ENCODE data around the gene VIPR2.
"Not testable (repeated sequence)": the region's sequence is repeated elsewhere in the genome, so short reads cannot be mapped to it uniquely, and the experiment has no call there.

The VIPR2 gene

DNA sequence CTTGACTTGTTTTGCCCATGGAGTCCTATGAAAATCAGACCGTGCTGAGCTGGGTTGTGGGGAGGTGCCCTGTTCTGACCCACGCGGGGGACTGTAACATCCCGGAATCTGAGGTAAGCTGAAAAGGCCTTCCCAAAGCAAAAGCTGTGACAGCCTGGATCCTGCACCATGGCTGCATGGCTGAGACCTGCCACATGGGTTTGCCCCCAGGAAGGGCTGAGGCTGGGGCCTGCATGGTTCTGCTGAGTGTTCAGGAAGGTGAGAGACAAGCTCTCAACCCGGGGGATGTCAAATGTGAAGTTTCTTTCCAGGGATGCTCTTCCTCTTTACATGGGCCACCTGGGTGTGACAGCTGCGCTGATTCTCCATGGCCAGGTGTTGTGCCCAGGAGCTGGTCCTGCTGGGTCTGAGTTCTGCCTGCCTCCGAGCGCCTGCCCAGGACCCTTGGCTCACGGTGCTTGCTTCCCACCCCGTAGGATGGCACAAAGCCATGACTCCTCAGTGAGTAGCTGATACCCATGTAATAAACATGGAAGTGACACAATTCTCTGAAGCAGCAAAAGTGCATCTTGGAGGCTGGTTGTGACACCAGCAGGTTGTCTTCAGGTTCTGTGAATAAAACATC lies 58.3 kb downstream of the VIPR2 start:
- no peak for DNase-seq

DNA sequence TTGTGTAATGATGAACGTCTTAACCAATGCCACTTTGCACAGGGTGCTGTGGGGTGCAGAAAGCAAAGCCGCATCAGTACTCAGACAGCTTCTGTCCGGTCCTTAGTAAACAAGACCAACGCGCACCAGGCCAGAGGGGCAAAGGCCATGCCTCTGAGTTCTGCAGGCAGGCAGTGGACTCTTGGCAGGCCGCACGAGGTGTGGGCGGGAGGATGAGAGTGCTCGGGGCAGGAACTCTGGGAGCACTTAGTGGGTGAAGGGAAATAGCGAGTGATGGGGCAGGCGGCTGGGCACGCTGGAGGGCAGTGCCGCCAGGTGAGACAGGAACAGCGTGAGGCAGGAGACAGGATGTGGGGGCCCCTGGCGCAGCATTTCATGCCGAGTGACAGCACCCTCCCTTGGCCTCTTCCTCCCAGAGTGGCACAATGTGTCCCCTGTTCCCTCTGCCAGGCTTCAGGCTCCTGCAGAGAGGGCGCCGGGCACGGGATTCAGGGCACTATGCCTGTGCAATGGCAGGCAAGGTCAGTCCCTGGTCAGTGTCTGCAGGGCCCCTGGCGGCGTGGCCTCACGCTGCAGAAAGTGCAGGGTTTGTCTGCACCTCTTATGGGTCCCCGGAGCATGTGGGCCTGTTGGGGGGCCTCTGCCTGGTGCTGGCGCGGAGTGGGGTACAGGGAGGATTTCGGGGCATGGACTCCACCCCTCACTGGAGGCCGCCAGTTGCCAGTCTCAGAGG lies 60.4 kb downstream of the VIPR2 start:
- DNase-seq, result no peak

DNA sequence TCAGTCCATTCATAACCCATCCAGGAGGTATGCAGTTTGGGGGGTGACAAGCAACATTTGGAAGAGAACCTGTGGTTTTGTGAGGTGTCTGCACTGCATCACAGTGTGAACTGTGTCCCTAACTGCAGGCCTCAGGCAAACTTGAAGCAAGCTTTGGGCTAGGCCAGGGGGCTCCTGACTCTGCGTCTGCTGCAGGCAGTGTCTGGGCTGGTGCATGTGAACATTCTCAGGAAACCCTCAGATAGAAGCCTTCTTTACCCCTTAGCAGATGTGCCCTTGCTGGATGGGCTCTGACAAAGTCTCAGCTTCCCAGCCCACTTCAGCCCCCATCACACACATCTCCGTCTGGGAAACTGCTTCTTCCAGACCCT lies 61.0 kb downstream of the VIPR2 start:
- DNase-seq, result no peak

DNA sequence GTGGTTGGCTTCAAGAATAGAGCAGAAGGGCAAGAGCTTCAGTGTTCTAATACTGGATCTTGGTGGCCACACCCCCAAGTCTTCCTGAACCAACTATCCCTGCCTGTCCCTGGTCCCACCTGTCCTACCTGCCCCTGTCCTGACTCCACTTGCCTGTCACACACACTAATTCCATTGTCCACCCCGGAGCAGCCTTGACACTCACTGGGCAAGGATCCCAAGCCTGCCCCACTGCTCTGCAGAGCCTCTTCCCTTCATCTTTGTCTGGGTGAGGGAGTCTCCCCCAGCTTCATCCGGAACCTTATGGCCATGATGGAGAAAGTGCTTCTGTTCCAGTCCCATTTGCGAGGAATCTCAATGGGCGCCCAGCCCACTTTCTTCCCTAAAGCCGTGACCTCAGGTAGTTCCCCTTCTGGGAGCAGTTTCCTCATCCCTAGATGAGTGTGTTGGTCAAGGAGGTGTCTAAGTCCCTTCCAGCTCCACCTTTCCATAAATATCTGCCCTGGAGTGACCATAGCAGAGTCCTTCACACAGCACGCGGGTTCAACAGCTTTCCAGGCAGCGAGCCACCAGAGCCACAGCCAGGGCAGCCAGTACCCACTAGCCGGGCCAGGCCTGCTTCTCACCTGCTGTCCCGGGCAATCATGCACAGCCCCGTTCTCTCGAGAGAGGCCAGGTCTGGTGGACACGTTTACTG lies 61.5 kb downstream of the VIPR2 start:
- no peak for DNase-seq

DNA sequence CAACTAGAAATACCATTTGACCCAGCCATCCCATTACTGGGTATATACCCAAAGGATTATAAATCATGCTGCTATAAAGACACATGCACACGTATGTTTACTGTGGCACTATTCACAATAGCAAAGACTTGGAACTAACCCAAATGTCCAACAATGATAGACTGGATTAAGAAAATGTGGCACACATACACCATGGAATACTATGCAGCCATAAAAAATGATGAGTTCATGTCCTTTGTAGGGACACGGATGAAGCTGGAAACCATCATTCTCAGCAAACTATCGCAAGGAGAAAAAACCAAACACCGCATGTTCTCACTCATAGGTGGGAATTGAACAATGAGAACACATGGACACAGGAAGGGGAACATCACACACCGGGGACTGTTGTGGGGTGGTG lies 62.6 kb downstream of the VIPR2 start:
- not testable (repeated sequence) for DNase-seq

DNA sequence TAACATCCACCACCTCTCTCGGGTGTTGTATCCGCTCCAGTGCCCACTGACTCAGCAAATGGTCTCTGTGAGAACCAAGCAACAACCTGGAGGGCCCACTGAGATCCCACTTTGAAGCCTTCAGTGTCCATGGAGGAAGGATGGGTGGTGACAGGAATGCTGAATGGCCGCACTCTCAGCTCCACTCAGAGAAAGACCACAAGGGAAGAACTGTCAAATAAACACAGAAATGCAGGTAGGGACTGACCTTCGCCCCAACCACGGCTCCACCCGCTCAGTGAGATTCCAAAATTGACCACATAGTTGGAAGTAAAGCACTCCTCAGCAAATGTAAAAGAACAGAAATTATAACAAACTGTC lies 65.8 kb downstream of the VIPR2 start:
- DNase-seq, result no peak

DNA sequence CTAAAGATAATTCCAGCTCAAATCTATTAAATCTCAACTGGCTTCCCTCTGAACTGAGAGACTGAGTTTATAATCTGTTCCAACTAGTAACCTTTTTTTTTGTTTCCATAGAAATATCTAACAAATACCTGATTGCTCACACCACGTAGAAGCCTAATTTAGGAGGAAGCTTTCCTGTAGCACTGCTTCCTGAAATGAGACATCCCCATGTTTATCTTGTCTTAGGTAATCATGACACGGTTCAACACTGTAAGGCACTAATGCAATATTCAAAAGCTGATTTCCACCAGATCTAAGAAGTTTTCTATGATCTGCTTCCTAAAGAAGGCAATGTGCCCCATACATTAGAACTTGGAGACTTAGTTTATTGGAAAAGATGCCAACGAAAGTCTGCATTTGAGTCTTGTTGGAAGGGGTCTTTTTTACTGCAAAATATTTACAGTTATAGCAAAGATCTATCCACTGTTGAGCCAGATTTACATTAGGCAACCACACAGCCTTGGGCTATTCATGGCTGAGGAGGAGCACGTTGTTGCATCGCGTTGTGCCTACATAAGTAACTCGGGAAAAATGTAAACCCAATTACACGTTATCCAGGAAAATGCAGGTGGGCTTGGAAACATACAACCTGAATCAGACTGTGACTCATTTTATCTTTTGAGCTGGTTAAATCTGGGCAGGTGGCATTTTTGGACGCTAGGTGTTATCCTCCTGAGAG lies 66.3 kb downstream of the VIPR2 start:
- DNase-seq, result no peak

DNA sequence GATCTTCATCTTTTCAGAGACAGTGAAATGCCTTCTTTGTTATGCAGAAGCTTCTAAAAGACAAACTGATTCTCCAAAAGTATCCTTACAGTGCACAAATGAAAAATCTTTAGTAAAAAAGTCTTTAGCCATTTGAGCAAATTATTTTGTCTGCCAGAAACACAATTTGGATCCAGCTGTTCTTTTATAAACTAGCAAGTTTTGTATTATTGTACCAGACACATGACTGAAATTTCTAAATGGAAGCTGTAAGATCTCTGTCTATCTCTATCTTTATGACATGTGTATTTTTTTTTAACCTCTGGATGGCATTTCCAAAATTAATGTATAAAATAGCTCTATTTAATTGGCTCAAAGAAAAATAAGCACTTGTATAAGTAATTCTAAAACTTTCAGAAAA lies 68.3 kb downstream of the VIPR2 start:
- DNase-seq, result no peak

DNA sequence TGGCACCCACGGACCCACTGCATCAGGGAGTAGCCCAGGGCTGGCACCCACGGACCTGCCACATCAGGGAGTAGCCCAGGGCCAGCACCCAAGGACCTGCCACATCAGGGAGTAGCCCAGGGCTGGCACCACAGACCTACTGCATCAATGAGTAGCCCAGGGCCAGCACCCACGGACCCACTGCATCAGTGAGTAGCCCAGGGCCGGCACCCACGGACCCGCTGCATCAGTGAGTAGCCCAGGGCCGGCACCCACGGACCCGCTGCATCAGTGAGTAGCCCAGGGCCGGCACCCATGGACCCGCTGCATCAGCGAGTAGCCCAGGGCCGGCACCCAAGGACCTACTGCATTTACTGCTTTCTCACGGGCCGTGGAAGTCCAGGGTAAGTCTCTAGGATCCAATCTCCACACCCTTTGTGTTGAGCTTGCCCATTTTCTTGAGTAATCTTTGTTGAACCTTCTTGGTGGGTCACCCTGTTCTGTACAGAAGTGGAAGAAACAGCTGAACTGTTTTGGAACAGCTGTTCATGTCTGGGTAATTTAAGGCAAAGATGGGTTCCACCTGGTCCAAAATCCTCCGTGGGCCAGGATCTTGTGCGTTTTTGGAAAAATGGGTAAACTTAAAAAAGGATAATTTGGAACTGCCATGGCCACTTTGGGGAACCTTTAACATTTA lies 69.0 kb downstream of the VIPR2 start:
- no peak for DNase-seq

DNA sequence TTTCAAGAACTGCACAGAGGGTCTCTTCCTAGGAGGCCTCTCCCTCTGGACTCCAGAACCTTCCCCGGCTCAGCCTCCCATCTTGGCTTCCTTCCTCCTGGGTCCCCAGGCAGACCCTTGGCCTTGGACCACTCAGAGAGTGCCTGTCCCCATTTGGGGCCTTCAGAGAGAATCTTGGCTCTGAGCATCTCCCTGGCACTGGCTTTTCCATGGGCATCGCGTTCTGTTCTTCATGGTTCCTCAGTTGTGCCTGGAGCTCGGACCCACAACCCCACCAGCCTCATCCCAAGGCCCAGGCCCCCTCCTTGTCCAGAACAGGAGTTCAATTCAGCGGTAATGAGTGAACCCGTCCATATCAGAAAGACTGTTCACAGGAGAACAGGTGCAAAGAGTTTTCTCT lies 73.4 kb downstream of the VIPR2 start:
- DNase-seq, result no peak

DNA sequence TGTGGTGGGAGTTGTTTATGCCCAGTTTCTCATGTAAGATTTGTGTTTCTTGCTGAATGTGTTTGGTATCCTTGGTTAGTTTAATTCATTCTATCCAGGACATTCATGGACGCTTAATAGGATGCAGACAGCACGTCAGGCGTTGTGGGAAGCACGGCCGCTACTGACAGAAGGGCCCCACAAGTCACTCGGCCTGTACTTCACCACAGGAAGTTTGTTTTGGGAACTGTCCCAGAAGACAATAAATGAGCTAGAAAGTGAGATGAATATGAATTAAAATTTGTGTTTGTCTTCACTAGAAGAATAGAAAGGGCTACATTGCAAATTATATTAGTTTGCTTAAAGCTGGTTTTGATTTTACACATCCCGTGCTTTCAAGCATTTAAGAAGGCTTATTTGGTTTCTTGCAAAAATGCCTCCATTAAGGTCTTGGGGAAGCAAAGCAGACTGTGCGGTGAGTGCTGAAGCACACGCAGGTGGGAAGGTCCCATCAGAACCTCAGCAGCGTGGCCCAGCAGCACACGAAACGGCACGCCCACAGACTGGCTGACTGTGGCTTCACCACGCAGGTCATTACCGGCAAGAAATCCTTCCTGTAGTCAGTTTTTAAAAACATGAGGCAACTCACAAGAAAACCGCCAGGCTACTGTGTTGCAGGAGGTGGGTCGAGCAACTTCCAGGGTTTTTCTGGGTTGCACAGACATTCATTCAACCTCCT lies 74.1 kb downstream of the VIPR2 start:
- DNase-seq, result peak; percentile 15 to 23

DNA sequence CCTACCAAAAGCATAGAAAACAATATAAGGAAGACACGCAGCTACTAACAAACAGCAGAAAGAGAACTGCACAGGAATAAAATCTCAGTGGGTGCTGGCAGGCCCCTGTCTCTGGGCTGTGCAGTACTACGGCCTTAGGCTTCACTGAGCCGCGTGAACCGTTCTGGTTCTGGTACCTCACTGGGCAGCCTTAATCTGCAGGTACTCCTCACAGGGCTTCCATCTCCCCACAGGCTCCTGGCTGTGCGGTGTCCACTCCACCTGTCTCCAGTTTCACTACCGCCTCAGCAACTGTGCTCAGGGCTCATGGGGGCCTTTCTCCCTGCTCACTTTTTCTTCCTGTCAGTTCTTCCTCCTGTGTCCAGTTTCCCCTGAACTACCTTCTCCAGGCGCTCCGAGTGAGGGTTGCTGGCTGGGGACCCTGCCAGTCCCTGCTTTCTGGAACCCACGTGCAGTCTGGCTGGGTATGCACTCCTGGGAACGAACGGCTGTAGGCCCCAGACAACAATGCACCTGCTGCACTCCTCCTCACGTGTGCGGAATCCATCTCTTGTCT lies 75.7 kb downstream of the VIPR2 start:
- DNase-seq, result no peak

DNA sequence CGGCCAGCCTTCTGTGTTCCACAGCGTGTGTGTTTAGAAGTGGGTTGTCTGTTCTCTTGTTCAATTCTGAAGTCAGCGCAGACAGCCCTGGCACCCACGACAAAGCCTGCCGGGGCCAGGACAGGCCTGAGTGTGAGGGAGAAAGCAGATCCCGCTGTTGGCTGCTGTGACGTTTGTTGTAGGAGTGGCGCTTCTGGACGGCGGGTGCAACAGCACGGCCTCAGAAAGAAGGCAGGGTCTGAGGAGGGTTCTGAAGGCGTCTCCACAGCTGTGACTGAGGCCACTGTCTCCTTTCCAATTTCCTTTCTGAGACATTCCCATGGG lies 76.2 kb downstream of the VIPR2 start:
- DNase-seq, result no peak

DNA sequence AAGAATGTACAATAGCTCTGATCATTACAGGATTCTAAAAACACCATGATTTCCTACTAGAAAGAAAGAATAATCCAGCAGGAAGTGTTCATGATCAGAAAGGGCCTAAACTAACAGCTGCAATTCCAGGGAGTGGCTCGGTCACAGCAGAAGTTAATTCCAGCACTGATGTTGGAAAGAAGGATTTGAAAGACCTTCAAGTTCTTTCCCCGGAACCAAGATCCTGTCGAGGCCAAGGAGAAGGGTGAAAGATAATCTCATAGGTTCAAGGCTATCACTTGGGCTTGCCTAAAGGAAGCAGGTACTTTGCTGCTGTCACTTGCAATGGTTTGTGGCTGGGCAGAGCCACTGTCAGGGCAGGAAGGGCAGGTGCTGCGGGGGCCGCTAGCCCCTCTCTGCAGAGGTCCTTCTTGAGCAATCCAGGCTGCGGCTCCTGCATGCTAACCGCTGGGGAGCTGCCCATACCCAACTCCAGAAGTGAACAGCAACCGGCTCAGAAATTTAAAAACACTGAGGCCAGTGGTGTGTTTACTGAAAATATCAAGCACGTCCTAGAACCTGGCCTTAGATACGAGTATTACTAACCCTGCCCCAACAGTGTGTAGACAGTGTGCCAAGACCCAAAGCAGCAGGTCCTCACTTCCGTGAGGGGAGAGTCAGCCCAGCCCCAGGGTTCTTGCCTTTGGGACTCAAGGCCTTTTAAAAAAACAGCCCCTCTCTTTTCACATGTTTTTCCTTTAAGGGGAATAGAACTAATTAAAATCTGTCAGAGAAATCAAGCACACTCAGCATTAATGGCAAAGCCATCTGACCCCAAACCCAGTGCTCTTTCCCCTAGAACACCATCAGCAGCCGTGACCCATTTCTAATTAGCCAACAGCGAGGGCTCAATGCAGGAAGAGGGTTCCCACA lies 76.8 kb downstream of the VIPR2 start:
- no peak for DNase-seq

DNA sequence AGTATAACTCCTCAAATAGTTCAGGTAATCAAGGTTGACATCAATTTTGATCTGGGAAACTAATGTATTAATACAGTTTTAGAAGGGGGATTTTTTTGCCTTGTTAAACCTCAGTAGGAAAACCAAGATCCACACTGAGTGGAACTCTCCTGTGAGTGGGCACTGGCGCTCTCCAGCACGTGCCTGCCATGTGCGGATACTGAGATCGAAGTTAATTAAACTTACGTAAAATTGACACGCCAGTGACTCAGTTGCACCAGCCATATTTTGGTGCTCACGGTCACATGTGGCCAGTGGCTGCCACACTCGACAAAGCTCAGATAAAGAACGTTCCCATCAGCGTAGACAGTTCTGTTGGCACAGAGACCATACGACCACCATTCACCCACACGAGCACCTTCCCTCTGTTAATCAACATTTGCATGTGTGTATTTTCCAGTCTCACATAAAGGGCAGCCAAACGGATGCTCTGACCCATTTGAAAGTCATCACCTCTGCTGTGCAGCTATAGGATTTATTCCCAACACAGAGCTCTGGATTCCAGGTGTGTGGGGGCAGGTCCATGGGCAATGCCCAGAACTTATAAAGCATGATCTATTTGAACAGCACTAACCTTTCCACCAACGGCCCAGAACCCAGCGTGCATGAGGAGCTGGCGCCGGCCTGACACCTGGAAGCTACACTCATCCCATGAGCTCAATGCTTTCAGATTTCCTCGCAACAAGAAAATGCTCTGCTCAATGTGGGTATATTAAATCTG lies 77.7 kb downstream of the VIPR2 start:
- no peak for DNase-seq

DNA sequence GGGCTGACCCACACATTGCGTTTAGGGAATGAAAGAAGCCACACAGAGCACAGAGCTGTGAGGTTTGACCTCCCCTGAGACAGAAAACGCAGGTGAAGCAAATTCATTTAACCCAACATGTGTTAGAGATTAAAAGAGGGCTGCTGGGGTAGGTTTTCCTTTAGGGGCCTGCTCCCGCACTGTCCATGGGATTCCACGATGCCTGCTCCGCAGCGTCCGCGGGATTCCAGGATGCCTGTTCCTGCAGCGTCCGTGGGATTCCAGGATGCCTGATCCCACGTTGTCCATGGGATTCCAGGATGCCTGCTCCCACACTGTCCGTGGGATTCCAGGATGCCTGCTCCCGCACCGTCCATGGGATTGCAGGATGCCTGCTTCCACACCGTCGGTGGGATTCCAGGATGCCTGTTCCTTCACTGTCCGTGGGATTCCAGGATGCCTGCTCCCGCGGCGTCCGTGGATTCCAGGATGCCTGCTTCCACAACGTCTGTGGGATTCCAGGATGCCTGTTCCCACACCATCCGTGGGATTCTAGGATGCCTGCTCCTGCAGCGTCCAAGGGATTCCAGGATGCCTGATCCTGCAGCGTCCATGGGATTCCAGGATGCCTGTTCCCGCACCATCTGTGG lies 78.7 kb downstream of the VIPR2 start:
- no peak for DNase-seq

DNA sequence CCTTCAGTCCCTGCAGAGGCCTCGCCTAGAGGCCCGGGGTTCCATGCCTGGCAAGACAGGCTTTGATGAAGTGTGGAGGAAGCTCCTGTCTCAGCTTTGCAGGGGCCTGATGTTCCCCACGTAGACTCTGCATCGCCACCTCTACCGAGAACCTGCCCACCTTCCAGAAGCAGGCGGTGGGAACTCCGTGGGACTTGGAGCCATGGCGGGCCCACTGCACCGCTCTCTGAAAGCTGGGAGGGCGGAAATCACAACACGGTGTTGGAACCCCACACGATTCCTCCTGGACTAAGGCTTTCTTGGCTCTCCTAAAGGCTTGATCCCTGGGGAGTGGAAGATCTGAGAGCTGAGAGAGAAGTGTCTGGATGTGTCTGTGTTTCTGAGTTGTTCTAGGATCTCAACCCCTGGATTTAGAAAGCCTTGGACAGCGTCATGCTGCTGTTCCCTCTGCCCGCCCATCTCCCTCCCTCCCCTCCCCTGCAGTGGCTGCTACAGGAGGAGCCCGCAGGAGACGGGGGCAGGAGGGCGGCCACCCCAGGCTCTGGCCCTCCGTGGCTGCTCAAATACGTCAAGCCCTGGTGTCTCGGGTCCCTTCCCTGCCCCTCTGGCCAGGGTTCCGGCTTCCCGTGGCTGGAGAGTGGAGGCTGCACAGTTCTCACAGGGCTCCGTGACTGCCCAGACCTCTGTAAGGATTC lies 79.7 kb downstream of the VIPR2 start:
- DNase-seq, result no peak

DNA sequence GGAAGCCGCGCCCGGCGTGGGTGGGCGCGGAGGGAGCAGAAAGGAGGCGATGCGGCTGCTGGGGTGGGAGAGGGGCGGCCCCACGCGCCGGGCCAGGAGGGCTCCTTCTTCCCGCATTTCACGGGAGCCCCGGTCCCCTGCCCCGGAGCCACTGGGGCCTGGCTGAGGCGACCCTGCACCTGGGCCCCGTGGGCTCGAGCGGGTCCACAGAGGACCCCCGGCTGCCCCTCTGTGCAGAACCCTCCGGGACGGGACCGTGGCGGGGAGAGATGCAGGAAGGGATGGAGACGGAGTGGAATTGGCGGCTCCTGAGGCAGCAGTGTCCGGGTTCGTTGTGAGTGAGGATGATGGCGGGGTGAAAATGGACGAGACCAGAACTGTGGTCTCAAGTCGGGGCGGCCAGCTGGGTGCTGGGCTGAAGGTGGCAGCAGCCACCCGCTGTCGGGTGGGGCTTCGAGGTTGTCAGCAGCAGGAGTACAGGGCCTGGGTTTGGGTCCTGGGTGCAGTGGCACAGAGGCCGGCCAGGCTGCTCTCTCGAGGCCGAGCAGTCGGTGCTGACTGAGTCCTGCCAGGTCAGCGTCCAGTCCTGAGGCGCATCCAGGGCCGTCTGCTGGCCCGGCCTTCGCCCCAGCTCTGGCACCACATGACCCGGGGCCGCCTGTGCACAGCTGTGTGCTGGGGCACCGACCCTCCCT lies 80.4 kb downstream of the VIPR2 start:
- DNase-seq, result no peak
